ENCODE data around the gene SMC4. TPM values are rescaled to one million over a fixed set of nuclear protein-coding genes. Genes with fewer than 3 reads are reported as not detected.

Gene SMC4
- total RNA-seq, 1 donor from 2014 or later, result 180 TPM

DNA sequence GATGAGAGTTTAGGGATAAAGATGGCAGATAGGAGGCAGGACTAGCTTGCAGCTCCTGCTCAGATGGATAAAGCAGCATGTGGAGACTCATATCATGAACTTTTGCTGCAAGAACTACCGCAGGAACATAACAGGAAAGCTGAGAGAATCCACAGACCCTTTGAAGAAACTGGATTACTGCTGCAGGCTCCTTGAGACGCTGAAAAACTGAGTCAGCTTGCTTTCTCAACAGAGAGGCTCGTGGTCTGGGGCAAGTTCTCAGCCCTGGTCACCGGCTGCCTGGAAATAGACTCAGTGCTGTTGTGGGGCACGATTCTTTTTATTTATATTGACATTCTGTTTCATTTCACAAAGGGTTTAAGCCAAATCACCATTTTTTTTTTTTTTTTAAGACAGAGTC is 78.9 kb downstream of the SMC4 start:
- no peak overlapping the region for H3K27ac Mint-ChIP-seq (ENCODE audit: unreplicated experiment)
- no peaks in the 10 kb centered on the region for H3K27me3 Mint-ChIP-seq (ENCODE audit: low read depth)
- no peaks in the 10 kb centered on the region for H3K36me3 Mint-ChIP-seq (ENCODE audit: low read depth)
- H3K9me3 Mint-ChIP-seq, result no peaks in the 10 kb centered on the region
- H3K4me1 Mint-ChIP-seq, result no peaks in the 10 kb centered on the region
- no peak for DNase-seq (ENCODE audit: low read depth, low spot score)
- TF ChIP-seq, protein P1, sequence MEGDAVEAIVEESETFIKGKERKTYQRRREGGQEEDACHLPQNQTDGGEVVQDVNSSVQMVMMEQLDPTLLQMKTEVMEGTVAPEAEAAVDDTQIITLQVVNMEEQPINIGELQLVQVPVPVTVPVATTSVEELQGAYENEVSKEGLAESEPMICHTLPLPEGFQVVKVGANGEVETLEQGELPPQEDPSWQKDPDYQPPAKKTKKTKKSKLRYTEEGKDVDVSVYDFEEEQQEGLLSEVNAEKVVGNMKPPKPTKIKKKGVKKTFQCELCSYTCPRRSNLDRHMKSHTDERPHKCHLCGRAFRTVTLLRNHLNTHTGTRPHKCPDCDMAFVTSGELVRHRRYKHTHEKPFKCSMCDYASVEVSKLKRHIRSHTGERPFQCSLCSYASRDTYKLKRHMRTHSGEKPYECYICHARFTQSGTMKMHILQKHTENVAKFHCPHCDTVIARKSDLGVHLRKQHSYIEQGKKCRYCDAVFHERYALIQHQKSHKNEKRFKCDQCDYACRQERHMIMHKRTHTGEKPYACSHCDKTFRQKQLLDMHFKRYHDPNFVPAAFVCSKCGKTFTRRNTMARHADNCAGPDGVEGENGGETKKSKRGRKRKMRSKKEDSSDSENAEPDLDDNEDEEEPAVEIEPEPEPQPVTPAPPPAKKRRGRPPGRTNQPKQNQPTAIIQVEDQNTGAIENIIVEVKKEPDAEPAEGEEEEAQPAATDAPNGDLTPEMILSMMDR (conservative IDR thresholded peaks at IDR 0.05), result no peak
- H3K4me3 Mint-ChIP-seq, result no peak overlapping the region

- Mint-ChIP-seq H3K36me3 (ENCODE audit: low read depth) (no peaks in the 10 kb centered on the region), H3K4me1 (no peaks in the 10 kb centered on the region), H3K9me3 (no peaks in the 10 kb centered on the region), H3K4me3 (no peak overlapping the region), H3K27me3 (ENCODE audit: low read depth) (no peaks in the 10 kb centered on the region), H3K27ac (ENCODE audit: unreplicated experiment) (no peak overlapping the region)
- TF ChIP-seq, protein P1 (conservative IDR thresholded peaks at IDR 0.05), result no peak
- DNase-seq (ENCODE audit: low read depth, low spot score), result no peak
Observed at GRCh38 chr3:160479376-160479775, 79.9 kb downstream of the SMC4 start.

- no peak for DNase-seq (ENCODE audit: low read depth, low spot score)
- no peaks in the 10 kb centered on the region for H3K9me3 Mint-ChIP-seq
- no peak overlapping the region for H3K27ac Mint-ChIP-seq (ENCODE audit: unreplicated experiment)
- H3K4me3 Mint-ChIP-seq, result no peak overlapping the region
- H3K4me1 Mint-ChIP-seq, result no peaks in the 10 kb centered on the region
- H3K27me3 Mint-ChIP-seq (ENCODE audit: low read depth), result no peaks in the 10 kb centered on the region
- TF ChIP-seq, protein P1 (conservative IDR thresholded peaks at IDR 0.05), result no peak
- H3K36me3 Mint-ChIP-seq (ENCODE audit: low read depth), result no peaks in the 10 kb centered on the region
Observed at GRCh38 chr3:160480931-160481330, 81.5 kb downstream of the SMC4 start.

GRCh38 chr3:160481856-160482255 is 82.4 kb downstream of the SMC4 start:
- no peak for DNase-seq (ENCODE audit: low read depth, low spot score)
- H3K9me3 Mint-ChIP-seq, result no peaks in the 10 kb centered on the region
- no peak overlapping the region for H3K4me3 Mint-ChIP-seq
- no peak overlapping the region for H3K27ac Mint-ChIP-seq (ENCODE audit: unreplicated experiment)
- no peaks in the 10 kb centered on the region for H3K4me1 Mint-ChIP-seq
- no peaks in the 10 kb centered on the region for H3K36me3 Mint-ChIP-seq (ENCODE audit: low read depth)
- TF ChIP-seq, protein P1 (conservative IDR thresholded peaks at IDR 0.05), result no peak
- no peaks in the 10 kb centered on the region for H3K27me3 Mint-ChIP-seq (ENCODE audit: low read depth)

GRCh38 chr3:160482796-160483195 is 83.3 kb downstream of the SMC4 start:
- Mint-ChIP-seq H3K27me3 (ENCODE audit: low read depth) (no peaks in the 10 kb centered on the region), H3K27ac (ENCODE audit: unreplicated experiment) (no peak overlapping the region), H3K4me1 (no peaks in the 10 kb centered on the region), H3K4me3 (no peak overlapping the region), H3K36me3 (ENCODE audit: low read depth) (no peaks in the 10 kb centered on the region), H3K9me3 (no peaks in the 10 kb centered on the region)
- TF ChIP-seq, protein P1 (conservative IDR thresholded peaks at IDR 0.05), result no peak
- no peak for DNase-seq (ENCODE audit: low read depth, low spot score)

Small RNA genes lying within 50 kb of the gene (microRNA-seq; reads per million reads assigned to microRNA genes)
- gene MIR15B (7,199 reads per million, percentile 92 among the genes with 10 or more reads in this experiment), gene MIR16-2 (2,513 reads per million, percentile 87 among the genes with 10 or more reads in this experiment)

Other genes starting within 250 kb of the SMC4 start
- gene C3orf80, start 174.2 kb upstream of the SMC4 start, total RNA-seq, result 0.18 and 0.44 TPM in 2 replicates
- gene IFT80, start 425 bp upstream of the SMC4 start, total RNA-seq, result 38.4 and 45.7 TPM in 2 replicates
- 39.0 and 47.4 TPM in 2 replicates for gene TRIM59, start 50.1 kb downstream of the SMC4 start, total RNA-seq
- gene KPNA4, start 165.9 kb downstream of the SMC4 start, total RNA-seq, result 57.8 and 66.7 TPM in 2 replicates